ENCODE data around the gene UST. TPM values are rescaled to one million over a fixed set of nuclear protein-coding genes. Genes with fewer than 3 reads are reported as not detected.

The UST gene
- polyA plus RNA-seq, 10 donors = 7.4 to 17.9 (median 9.5) TPM

DNA sequence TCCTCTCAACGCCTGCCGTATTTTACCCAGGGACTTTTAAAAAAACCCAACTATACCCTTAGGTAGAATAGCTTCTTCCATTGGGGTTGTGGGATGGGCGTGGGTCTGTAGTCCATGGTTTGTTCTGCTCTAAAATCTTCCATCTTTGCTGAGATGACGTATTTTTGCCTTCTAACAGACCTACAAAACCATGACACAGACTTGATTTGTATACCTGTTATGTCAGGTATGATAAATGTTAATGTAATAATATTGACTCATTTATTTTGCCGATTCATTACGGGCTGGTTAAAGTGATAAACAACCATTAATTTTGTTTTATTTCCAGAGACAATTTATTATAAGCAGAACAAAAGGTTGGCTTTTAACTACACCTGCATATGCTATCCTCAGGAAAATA is 48.7 kb downstream of the UST start:
- DNase-seq = no peak

DNA sequence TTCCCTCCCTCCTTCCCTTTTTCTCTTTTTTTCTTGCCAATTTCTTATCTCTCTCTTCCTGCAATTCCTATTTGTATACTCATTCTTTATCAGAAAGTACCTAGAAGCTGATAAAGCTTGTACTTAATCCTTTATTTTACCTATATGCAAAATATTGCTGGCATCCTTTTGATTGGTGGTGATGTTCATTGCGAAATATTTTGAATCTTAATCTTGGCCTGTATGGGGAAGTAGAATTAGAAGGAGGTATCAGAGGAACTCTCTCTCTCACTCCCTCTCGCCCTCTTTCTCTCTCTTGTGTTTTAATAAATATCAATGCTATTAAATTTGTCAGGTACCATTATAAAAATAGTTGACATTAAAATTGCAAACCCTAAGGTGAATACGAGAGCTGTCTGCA is 52.8 kb downstream of the UST start:
- DNase-seq = no peak

DNA sequence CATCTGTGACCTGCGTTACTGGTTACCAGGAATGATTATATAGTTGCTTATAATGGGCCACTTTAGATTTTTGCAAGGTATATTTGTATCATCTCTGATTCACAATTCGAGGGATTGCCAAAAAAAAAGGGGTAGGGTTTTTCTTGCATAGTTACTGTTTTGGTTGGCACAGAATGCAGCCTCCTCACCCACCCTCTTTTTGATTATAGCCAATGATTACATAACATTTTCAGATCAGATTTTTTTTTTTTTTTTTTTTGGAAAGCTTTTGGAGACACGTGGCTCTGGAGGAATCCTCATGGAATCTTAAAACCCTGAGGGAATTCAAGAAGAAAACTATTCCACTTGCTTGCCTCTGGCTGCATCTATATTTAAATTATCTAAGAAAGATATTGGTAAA is 53.7 kb downstream of the UST start:
- peak in 1 of 3 donors; percentile 22 for DNase-seq

DNA sequence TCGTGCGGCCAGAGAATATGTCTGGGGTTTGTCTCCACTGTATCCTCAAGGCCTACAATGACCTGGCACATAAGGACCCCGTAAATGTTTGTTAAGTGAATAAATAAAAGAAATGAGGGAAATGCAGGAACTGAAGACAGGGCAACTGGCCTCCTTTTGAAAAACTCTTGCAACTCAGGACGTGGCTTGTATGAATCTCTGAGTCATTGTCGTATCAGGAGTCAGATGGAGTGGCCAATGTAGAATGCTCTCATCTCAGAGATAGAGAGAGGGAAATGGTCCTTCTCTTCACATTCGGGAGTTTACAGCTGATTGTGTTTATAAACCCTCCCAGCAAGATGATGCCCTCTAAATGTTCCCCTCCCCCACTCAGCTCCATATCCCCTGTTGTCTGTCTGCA is 57.1 kb downstream of the UST start:
- no peak for DNase-seq

DNA sequence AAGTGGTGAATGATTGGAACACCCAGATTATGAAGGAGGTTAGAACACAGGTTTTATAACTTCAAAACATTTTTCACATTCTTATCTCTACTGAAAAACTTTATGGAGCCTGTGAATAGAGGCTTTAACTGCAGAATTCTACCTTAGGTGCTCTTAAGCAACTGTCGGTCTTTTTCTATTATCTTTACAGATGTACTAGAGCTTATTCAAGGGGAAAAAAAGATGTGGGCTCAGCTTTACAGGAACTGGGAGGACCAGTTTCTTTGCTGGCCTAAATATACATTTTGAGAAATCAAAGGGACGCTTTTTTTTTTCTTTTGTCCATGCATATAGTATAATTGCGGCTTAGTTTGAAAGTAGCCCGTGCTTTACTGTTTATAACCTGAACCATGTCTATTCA is 58.9 kb downstream of the UST start:
- no peak for DNase-seq

DNA sequence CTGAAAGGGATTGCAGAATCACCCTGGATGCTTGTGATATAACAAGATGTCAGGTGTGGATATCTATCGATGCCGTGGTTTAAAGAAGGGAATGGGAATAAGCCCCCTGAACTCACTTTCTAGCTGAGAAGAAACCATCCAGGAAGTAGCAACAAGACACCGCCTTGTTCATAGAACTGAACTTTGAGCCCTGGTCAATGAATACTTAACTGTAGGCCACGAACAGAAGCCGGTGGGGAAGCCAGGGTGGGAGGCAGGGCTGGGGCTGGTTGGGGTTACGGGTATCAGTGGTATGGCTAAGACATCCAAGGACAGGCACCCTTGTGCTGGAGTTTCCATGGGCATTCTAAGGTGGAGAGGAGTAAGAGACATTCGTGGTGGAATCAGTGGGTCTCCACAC is 61.0 kb downstream of the UST start:
- DNase-seq = no peak

DNA sequence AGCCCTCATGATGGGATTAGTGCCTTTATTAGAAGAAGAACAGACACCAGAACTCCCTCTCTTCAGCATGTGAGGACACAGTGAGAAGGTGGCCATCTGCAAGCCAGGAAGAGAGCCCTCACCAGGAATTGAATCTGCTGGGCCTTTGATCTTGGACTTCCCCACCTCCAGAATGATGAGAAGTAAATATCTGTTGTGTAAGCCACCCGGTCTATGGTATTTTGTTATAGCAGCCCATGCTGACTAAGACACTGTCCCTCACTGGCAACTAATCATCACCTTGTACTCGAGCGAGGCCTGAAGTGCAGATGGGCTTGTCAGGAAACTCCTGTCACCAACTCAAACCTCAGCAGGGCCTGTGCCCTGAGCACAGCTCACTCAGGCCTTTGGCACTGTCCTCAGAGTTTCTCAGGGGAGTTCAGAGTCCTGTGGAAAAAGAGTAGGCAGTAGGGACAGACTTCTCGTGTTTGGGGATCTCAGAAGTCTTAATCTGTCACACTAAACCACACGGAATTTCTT is 62.0 kb downstream of the UST start:
- DNase-seq = no peak

DNA sequence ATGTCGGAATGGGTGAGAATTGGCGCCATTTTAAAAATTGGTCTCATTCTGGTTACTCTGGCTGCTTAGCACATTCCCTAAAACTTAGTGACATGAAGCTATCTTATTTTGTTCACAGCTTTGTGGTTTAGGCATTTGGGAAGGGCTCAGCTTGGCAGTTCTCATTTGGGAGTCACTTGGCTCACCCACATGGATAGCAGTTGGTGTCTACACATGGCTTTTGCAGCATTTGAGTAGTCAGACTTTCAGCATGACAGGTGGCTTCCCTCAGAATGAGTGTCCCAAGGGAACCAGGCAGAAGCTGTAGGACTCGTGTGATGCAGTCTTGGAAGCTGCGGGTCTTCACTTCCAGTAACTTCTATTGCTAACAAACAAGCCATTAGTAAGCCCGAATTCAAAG is 64.6 kb downstream of the UST start:
- no peak for DNase-seq

DNA sequence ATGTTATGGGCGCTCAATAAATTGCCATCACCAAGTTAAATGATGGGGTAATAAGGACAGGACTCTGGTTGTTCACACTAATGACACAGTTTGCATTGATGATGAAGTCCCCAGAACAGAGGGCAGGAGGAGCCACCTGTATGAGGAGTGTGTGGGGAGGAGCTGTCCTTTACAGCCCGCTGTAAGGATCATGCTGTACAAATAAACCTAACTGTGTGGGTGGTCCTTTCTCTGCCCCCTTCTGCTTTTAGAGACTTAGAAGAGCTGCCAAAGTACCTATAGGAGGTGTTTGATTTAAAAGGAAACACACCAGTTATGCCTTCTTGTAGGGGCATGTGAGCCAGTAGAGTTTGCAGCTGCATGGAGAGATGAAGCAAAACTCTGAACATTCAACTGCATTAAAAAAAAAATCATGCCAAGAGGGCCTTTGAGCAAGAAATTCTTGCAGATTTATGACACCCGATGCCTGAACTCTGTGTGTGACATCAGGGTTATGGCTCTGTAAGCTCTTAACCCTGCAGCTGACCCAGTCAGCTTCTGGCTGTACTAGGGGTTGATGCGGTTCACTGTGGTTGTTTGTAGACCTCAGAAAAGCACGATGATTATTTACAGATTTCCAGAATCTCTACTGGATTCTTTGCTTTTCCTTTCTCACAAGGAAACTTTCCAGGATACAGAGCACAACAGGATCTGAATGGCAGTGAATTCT is 67.4 kb downstream of the UST start:
- no peak for DNase-seq

DNA sequence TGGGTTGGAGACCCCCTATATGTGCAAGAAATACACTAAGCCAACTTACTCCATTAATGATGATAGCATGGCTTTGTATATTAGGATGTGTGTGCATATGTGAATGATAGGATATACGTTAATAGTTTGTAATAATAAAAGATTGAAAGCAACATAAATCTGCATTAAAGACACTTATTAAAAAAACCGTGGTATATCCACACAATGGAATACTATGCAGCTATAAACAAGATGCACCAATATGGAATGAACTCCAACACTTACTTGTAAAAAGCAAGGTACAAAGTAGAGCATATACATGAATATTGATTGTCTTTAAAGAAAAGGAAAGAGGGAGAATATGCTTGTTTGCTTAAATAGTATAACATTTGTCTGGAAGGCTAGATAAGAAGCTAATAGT is 68.0 kb downstream of the UST start:
- no peak for DNase-seq

DNA sequence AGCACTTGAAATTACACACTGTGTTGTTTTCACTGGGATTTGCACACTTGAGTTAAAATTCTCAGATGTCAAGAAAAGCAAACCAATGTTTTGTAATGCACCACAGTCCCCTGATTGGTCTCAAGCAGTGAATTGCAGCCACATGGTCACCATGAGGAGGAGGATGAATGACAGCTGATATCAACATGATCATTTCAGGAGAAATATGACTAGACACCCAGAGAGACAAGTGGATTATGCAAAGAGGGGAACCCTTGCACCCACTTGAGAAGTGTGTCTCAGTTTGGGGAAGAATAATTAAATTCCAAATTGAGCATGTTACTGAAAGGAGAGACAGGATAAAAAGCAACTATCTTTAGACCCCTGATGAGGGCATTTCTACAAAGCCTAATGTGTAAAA is 69.3 kb downstream of the UST start:
- no peak for DNase-seq

DNA sequence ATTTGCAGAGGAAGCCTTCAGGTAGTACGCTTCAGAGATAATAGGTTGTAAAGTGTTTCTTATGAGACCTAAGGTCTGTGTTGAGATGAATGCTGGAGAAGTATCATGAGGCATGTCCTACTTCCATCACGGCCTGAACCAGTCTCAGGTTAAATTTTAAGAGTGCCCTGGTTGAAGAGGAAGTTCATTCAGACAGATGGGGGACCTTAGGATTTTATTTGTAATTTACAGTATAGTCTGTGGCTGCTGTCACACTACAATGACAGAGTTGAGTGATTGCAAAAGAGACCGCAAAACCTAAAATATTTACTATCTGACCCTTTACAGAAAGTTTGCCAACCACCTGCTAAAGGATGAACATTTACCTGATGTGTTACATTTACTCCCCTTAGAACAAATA is 70.9 kb downstream of the UST start:
- DNase-seq = no peak

DNA sequence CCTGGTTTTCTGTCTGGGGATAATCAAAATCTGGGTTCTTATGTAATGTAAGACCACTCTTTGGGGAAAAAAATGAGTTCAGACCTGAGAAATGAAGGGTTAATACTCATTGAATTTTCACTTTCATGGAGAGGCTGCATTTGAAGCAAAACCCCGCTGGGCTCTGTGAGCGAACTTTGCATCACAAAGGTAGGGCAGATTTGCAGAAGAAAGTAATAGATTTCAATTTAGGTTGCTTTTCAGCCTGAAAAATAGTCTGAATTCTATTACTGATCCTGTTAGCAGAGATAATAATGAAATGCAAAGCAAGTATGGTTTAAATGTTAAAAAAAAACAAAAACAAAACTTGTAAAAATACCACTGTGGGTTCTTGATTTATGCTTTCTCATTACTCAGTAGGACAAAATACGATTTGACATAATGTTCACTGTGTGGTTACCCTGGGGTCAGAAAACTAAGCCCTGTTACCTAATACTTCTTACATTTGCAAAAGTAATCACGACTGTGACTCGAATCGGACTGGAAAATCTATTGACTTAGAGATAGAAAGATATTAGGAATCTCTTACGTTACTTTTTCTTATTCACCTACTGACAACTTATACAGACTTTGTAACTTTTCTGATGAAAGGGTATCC is 72.2 kb downstream of the UST start:
- no peak for DNase-seq

DNA sequence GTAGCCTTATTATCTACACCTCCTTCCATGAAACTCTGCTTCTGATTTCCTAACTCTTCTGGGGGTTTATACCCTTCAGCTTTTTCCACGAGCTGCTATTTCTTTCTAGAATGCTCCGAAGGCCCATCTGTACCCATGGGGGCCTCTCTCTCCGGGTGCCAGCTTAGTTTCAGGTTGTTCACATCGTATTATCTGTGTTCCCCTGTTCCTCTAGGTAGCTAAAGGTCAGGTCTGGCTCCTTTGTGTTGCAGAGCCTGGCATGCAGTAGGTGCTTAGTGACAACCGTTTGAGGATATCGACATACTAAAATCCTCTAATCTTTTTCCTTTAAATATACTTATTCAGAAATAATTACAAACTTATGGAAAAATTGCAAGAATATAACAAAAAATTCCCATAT is 73.0 kb downstream of the UST start:
- DNase-seq = no peak

DNA sequence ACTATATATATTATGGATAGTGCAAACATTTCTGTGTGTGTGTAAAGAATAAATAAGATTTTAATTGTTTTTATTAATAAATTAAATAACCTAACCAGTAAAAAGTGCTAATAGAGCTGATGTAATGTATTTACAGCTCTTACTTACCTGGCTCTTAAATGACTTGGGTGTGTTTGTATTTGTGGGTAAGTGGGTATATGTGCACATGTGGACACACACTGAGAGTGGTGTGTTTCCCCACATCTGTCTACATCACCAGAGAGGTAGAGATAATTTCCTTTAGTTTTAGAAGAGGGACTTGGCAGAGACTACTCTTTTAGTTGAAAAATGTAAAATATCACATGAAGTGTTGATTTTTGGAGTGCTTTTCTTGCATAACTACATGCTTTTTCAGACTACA is 76.0 kb downstream of the UST start:
- DNase-seq = no peak

DNA sequence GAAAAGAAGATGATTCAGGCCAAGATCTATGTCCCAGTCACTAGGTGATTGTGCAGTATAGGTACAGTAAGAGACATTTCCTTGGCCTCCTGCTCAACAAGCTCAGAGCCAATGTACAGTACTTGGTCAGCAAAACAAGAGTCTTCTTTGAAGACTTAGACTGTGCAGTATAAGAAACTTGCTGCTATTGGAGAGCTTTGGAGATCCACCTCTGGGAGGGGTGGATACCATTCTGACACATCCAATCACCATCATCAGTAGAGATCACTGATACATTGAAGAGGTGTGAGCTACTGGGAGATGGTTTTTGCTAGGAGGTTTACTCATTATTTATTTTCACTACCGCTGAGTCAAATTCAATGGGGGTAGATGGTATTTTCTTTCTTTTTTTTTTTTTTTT is 77.5 kb downstream of the UST start:
- no peak for DNase-seq

DNA sequence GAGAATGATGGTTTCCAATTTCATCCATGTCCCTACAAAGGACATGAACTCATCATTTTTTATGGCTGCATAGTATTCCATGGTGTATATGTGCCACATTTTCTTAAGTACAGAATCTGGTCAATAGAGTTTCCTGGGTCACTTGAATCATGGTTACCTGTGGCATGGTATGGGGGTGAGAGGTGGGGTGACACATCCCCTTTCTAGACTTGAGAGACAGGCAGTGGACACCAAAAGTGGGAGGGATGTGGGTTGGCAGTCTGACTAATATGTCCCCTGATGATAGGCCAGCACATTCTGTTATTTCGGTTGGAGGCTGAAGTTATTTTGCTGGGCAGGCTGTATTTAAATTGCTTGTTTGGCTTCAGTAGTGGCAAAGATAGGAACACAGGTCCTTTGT is 78.1 kb downstream of the UST start:
- DNase-seq = no peak

DNA sequence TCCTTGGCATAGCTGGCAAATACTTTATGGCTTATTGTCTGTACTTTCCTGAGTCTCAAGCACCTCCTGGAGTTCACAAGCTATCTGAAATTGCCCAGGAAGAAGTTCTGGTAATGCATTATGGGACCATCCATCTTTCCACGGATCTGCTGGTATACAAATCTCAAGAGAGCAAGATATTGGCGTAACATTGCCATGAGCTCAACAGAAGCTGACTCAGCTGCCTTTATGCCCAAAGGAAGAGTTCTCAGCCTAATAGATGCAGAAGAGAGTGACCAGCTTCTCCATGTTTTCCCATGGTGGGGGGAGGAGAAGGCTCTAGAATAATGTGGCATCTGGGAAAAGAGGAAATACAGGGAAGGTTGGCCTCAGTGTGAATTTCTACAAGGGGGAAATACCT is 78.7 kb downstream of the UST start:
- DNase-seq = no peak

DNA sequence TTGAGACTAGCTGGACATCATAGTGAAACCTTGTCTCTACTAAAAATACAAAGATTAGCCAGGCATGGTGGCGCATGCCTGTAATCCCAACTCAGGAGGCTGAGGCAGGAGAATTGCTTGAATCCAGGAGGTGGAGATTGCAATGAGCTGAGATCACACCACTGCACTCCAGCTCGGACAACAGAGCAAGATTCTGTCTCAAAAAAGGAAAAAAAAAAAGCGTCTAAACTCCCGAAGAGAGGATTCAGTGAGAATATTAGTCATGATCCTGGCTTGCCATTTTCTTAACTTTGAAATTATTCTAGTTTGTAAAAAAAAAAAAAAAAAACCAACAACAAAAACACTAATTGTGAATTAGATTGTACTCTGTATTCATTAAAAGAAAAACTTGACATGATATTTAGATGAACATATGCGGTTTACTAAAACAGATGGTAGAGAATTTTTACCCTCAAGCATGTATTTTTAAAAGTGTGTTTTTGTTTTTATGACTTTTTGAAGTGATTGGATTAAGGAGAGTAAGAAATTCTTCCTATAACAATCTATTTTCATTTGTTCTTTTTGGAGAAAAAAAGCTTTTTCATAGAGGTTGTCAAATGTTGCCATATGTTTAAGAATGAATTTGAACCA is 80.7 kb downstream of the UST start:
- no peak for DNase-seq

DNA sequence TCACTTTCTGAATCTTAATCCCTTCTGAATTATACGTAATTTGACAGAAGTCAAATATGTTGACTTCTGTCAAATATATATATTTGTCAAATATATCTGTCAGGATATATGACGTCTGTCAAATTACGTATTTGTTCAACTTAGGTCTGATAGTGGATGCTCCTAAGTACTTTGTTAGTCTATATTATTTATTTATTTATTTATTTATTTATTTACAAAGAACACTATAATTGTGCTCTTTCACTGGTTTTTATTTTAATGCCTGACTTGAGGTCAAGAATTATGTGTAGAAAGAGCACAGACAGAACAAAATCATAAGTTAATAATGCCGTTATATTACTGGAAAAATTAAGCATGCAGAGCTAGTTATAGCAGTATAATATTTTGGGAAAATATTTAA is 81.2 kb downstream of the UST start:
- no peak for DNase-seq

DNA sequence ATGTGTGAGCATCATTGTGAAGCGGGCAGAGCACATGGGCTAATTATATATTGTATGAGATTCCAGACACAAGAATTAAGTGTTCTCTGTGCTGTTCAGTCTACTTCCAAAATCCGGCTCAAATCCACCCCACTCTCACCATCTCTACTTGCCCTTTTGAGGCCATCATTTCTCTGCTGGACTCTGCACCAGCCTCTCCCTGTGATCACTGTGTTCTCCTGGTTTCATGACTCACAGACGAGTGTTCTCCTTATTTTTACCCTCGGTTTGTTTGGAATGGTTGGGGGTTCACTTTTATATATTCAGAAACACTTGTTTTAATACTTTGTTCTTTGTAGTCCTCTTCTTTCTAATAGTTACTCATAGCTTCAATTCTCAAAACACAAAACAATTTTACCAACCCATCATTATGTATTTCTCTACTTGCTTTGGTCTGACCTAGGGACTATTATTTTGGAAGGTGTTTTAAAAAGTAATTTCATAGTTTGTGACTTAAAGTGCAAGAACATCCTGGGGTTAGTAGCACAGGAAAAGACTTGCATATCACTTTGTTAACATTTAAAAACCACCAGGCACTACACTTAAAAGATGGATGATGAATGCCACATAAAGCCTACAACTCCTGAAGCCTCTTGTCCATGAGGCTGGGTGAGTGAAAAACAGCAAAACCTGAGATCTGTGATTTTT is 82.7 kb downstream of the UST start:
- no peak for DNase-seq

DNA sequence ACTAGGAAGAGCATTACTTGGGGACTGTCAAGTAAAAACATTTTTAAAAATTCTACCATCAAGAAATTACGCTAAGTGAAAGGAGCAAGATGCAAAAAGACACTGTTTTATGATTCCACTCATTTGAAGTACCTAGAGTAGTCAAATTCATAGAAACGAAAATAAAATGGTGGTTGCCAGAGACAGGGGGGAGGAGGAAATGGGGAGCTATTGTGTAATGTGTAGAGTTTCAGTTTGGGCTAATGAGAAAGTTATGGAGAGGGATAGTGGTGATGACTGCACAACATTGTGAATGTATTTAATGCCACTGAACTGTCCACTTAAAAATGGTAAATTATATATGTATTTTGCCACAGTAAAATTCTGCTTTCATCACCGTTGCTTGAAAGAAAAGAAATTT is 83.8 kb downstream of the UST start:
- no peak for DNase-seq

DNA sequence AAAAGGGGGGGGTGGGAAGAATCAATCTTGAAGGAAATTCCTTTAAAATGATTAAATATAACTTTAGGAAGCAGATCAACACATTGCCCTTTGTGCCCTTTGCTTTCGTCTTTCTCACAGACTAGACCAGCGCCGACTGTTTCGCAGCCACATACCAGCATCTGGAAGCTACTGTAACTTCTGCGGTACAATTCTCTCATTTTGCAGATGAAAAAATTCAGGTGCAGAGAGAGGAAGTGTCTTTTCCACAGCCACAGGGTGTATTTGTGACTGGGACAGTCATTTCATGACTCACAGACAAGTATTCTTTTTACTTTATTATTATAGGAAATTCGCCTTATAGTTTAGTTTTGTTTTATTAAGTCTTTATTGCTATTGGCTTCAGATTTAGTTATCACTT is 84.2 kb downstream of the UST start:
- DNase-seq = no peak
